Smooth muscle cell of the brain vasculature (primary cell): ENCODE results near the gene SLC39A5.
"Not testable (repeated sequence)": the region's sequence is repeated elsewhere in the genome, so short reads cannot be mapped to it uniquely, and the experiment has no call there.

Experiments
- DNase-seq: peaks from one replicate; pipeline ENCODE4 v3.0.0-alpha.2; 2012; ENCODE audit warnings: low read depth, low spot score

Gene SLC39A5

GRCh38 chr12:56247923-56248322 is 18.1 kb downstream of the SLC39A5 start:
- no peak for DNase-seq

DNA sequence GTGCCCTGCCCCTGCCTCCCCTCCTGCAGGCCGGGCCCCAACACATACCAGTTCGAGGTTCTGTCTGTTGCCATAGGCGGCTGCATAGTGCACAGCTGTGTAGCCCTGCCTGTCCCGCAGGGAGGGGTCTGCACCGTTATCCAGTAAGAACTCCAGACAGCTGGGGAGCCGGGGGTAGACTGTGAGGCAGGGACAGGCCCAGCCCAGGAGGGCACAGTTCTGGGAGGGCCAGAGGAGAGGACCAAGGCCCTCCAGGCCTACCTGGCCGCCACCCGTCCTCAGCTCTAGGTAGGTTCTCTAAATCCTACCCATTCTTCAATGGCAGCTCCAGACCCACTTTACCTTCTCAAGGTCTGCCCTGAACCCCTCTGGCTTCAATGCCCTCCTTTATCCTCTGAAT is 18.9 kb downstream of the SLC39A5 start:
- DNase-seq: no peak

DNA sequence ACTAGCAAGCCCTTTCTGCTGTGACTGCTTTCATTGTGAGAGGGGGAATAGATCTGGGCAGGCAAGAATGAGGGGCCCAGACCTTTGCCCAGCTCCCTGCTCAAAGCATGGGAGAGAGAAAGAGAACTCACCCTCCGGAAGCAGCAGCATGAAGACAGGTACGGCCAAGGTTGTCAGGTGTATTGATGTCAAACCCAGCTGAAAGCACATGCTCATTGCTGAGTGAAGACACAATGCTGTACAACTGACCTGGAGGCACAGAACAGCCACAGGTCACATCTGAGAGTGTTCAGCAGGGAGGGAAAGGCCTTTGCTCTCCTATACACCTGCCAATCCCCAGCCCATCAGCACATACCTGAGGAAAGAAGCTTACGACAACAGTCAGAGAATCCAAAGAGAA is 22.8 kb downstream of the SLC39A5 start:
- no peak for DNase-seq

DNA sequence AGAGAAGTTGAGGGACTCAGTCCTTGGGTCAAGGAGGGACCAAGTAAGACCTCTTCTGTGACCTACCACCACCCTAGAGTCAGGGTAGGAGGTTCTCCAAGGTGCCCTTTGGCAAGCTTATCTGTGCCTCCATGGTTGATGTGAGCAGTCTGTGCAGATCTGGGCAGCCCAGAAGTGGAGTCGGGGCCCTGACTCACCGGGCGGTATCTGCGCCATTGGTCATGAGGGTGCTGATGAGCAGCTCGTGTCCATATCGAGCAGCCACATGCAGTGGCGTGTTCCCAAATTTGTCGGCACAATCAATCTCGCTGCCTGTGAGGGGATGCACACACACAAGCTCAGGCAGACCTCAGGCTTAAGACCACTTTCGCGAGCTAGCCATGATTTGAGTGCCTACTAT is 23.2 kb downstream of the SLC39A5 start:
- DNase-seq: no peak

GRCh38 chr12:56255671-56256070 is 25.8 kb downstream of the SLC39A5 start:
- no peak for DNase-seq

- DNase-seq: no peak
These were observed 26.6 kb downstream of the SLC39A5 start for GRCh38 chr12:56256326-56256960.

GRCh38 chr12:56257071-56257470 is 27.2 kb downstream of the SLC39A5 start:
- no peak for DNase-seq

- no peak for DNase-seq
These were observed 27.7 kb downstream of the SLC39A5 start for GRCh38 chr12:56257491-56258067.

DNA sequence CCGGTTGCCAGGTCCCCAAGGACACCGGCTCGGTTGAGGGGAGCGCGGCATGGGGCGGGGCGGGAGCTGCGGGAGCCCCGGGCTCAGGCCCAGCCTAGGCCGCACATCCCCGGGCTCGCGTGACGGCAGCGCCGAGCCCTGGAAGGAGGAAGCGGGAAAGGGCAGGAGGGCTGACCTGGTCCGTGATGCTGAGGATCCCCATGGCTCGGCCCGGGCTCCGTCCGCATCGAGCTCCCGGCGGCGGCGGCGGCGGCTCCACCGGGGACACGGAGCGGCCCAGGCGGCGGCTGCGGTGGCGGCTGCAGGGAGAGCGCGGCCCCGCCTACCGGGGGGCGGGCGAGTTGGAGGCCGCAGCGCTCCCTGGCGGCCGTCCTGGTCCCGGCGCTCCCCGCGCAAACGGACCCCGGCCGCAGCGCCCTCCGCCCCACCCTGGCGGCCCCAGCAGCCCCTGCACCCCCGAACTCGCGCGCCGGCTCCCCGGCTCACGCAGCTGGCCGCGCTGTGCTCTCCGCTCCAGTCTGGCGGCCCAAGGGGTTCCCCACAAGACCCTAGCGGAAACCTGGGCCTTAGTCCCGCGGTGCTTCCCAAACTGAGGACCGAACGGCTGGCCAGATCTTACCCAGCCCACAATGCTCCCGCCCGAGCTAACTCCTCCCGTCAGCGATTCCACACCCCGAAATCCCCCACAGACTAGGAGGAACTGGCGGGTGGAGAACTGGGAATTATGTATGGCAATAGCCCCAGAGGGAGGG is 28.4 kb downstream of the SLC39A5 start, which contains the start of gene ANKRD52:
ANKRD52 (minus strand) TSS at position 317 of the 752 bp plus-strand sequence; CDS start at position 202, 115 bp downstream.
- DNase-seq: no peak

- no peak for DNase-seq
These were observed 29.0 kb downstream of the SLC39A5 start for GRCh38 chr12:56258820-56259183.

DNA sequence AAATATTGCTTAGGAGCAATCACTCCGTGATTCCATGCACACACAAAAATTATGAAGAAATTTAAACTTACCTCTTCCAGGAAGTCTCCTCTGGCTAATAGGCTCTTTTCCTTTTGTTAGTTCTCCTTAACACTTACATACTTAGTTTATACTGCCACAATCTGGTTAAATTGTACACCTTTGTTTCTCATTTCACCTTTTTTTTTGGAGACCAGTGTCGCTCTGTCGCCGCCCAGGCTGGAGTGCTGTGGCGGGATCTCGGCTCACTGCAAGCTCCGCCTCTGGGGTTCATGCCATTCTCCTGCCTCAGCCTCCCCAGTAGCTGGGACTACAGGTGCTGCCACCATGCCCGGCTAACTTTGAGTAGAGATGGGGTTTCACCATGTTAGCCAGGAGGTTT is 30.5 kb downstream of the SLC39A5 start:
- no peak for DNase-seq

DNA sequence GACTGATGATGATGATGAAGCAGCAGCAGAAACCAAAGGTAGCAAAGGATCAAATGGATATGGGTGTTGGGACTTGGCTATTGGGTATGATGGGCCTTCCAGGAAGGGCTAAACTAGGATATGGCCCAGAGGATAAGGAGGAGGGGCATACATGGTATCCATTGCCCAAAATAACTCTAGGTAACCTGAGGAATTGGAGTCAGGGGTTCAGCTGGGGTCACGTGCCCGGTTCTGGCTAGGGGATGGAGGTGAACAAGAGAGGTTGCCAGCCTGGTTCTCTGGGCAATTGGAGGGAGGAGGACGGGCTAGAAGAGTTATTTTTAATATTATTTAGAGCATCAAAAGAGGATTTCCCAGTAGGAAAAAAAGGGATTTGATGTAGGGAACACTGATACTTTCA is 31.1 kb downstream of the SLC39A5 start:
- no peak for DNase-seq

- DNase-seq: no peak
These were observed 31.8 kb downstream of the SLC39A5 start for GRCh38 chr12:56261503-56262232.

GRCh38 chr12:56262955-56263354 is 33.1 kb downstream of the SLC39A5 start:
- DNase-seq: not testable (repeated sequence)

GRCh38 chr12:56266068-56266692 is 36.3 kb downstream of the SLC39A5 start:
- DNase-seq: not testable (repeated sequence)

GRCh38 chr12:56266693-56267442 is 37.0 kb downstream of the SLC39A5 start, which contains the start of gene COQ10A:
Gene COQ10A, plus strand, starts transcription at chr12:56266942. Its CDS starts 177 bp downstream, at chr12:56267119.
- DNase-seq: no peak

GRCh38 chr12:56267443-56268071 is 37.7 kb downstream of the SLC39A5 start:
- no peak for DNase-seq

DNA sequence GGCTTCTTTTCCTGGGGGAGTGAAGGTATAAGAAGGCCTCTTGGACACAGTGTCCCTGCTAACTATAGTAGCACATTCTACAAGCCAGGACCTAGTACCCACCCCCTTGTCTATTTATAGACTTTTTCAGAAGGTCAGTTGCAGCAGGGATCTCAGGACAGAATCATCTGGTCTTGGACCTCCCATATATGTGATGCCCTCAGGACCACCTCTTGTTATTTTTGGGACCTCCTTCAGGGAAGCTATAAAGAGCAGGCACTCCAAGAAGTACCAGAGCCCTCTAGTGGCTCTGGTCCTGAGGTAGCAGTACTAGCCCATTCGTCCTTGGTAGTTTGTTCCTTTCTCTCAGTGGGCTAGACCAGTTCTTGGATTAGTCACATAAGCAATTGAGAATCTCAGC is 41.2 kb downstream of the SLC39A5 start:
- DNase-seq: no peak

DNA sequence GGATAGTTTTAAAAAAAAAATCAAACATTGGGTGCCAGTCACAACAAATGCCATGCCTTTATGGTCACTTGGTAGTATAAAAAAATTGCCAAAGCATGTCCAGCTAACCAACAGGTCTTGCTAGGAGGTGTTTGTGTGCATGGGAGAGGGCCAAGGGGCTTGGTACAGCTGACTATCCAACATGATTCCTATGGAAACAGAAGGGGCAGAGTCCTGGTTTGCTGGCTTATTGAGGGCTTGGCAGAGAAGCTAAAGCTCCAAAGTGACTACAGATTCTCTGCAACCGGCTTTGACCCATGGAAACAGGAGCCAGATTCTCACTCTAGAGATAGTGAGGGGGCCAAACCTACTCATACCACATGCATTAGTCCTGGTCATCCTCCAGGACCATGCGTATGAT is 42.6 kb downstream of the SLC39A5 start:
- not testable (repeated sequence) for DNase-seq

DNA sequence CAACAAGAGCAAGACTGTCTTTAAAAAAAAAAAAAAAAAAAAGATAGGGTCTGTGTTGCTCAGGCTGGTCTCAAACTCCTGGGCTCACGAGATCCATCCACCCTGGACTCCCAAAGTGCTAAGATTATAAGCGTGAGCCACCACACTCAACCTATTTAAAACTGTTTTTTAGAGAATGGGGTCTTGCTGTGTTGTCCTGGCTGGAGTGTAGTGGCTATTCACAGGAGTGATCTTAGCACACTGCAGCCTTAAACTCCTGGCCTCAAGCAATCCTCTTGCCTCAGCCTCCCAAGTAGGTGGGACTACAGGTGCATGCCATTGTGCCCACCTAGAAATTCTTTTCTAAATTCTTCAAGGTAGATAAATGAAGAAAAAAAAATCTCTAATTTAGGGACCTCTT is 44.4 kb downstream of the SLC39A5 start:
- DNase-seq: no peak
